Trophoblast cell (in vitro differentiated cells and primary cell): ENCODE measurements around the gene TTC17.

Experiments used
- DNase-seq, 2 donors: peaks; one replicate each; pipeline ENCODE4 v3.0.0-alpha.2; 2016
- H2AFZ ChIP-seq: 2 replicates; pipeline ENCODE4 v1.6.1; 2013; ENCODE audit warnings: low read length, moderate library complexity, mild to moderate bottlenecking; ENCODE audit not compliant: insufficient read depth, poor library complexity
- H2AK5ac ChIP-seq: 2 replicates; pipeline ENCODE4 v1.6.1; 2013; ENCODE audit warnings: mild to moderate bottlenecking, low read length
- H2BK120ac ChIP-seq: 2 replicates; pipeline ENCODE4 v1.6.1; 2013; ENCODE audit warnings: low read length, mild to moderate bottlenecking, moderate library complexity; ENCODE audit not compliant: insufficient read depth, poor library complexity
- H2BK12ac ChIP-seq: 2 replicates; pipeline ENCODE4 v1.6.1; 2013; ENCODE audit warnings: mild to moderate bottlenecking, low read length, moderate library complexity
- H2BK5ac ChIP-seq: 2 replicates; pipeline ENCODE4 v1.6.1; 2013; ENCODE audit warnings: low read length, low read depth, moderate library complexity, mild to moderate bottlenecking; ENCODE audit not compliant: poor library complexity
- H3K14ac ChIP-seq: 2 replicates; pipeline ENCODE4 v1.6.1; 2013; ENCODE audit warnings: mild to moderate bottlenecking, low read length
- H3K18ac ChIP-seq: 2 replicates; pipeline ENCODE4 v1.6.1; 2013; ENCODE audit warnings: mild to moderate bottlenecking, low read length
- H3K23ac ChIP-seq: 2 replicates; pipeline ENCODE4 v1.6.1; 2013; ENCODE audit warnings: low read length
- H3K27ac ChIP-seq: 2 replicates; pipeline ENCODE4 v1.5.1; 2013; ENCODE audit warnings: low read depth, mild to moderate bottlenecking, inconsistent platforms, low read length, moderate library complexity
- H3K27me3 ChIP-seq: 2 replicates; pipeline ENCODE4 v1.6.1; 2013; ENCODE audit warnings: inconsistent platforms, mild to moderate bottlenecking, low read length, moderate library complexity; ENCODE audit not compliant: insufficient read depth
- H3K36me3 ChIP-seq, 2 experiments: 1 replicate in 1 of 2; 2 replicates in 1 of 2; pipeline ENCODE4 v1.6.1; 2013; ENCODE audit warnings: low read length in 2 of 2, mild to moderate bottlenecking in 2 of 2, moderate library complexity in 1 of 2; ENCODE audit not compliant: insufficient read depth in 2 of 2, control insufficient read depth in 1 of 2
- H3K4ac ChIP-seq: 2 replicates; pipeline ENCODE4 v1.6.1; 2013; ENCODE audit warnings: low read depth, mild to moderate bottlenecking, low read length, moderate library complexity
- H3K4me1 ChIP-seq, 2 experiments: 1 replicate in 1 of 2; 2 replicates in 1 of 2; pipeline ENCODE4 v1.6.1; 2013; ENCODE audit warnings: low read length in 2 of 2, mild to moderate bottlenecking in 2 of 2, moderate library complexity in 1 of 2; ENCODE audit not compliant: insufficient read depth in 2 of 2, control insufficient read depth in 1 of 2
- H3K4me2 ChIP-seq: 2 replicates; pipeline ENCODE4 v1.6.1; 2013; ENCODE audit warnings: inconsistent platforms, mild to moderate bottlenecking, low read length, moderate library complexity
- H3K4me3 ChIP-seq: 2 replicates; pipeline ENCODE4 v1.5.1; 2013; ENCODE audit warnings: mild to moderate bottlenecking, low read depth, low read length, inconsistent platforms
- H3K79me1 ChIP-seq: one replicate; pipeline ENCODE4 v1.6.1; 2013; ENCODE audit warnings: low read length
- H3K79me2 ChIP-seq: 2 replicates; pipeline ENCODE4 v1.6.1; 2013; ENCODE audit warnings: low read length, mild to moderate bottlenecking; ENCODE audit not compliant: control insufficient read depth, insufficient read depth, poor library complexity
- H3K9ac ChIP-seq: 2 replicates; pipeline ENCODE4 v1.6.1; 2013; ENCODE audit warnings: mild to moderate bottlenecking, low read length
- H3K9me3 ChIP-seq: 2 replicates; pipeline ENCODE4 v1.6.1; 2013; ENCODE audit warnings: low read depth, mild to moderate bottlenecking, control low read depth, inconsistent platforms, low read length; ENCODE audit not compliant: insufficient read depth
- H4K12ac ChIP-seq: 2 replicates; pipeline ENCODE4 v1.6.1; 2013; ENCODE audit warnings: low read depth, mild to moderate bottlenecking, low read length, moderate library complexity
- H4K8ac ChIP-seq: 2 replicates; pipeline ENCODE4 v1.6.1; 2013; ENCODE audit warnings: low read depth, mild to moderate bottlenecking, low read length, moderate library complexity
- H4K91ac ChIP-seq: one replicate; pipeline ENCODE4 v1.6.1; 2013; ENCODE audit warnings: low read depth, mild to moderate bottlenecking, low read length, moderate library complexity
- WGBS: extraction: QIAGEN DNeasy Blood & Tissue Kit; methylation state at CpG from one replicate; pipeline ENCODE4 v1.1.7; 2013; ENCODE audit warnings: missing lambda C conversion rate; ENCODE audit not compliant: insufficient read length, insufficient coverage; ENCODE audit errors: extremely low coverage; 5-methylcytosine and 5-hydroxymethylcytosine counted together

Gene TTC17

DNA sequence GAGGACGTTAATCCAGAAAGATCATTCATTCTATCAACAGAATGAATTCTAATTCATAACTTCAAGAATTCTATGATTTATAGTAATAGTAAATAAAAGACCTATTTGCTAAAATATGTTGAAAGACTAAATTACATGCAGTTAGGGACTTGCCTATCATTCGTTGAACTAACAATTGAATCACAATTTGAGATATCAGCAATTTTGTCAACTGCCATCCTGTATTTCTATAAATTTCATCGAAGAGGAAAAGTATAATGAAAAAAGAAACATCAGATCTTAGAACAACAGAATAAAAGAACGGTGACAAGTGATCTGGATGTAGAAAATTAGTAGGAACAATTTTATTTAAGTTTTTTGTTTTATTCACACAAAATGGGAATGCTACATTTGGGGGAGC lies 4.4 kb upstream of the TTC17 start:
- H3K9ac ChIP-seq = no peak overlapping the region
- no peak overlapping the region for H3K27ac ChIP-seq
- WGBS = no CpG with 5 or more reads among the region's 4 CpGs
- peaks cover 5% of the 10 kb centered on the region for H3K79me2 ChIP-seq
- H3K4ac ChIP-seq = no peak overlapping the region
- H3K4me3 ChIP-seq = no peak overlapping the region
- no peak overlapping the region for H2AK5ac ChIP-seq
- H3K18ac ChIP-seq = no peak overlapping the region
- H3K4me2 ChIP-seq = no peak overlapping the region
- no peak overlapping the region for H4K12ac ChIP-seq
- H3K36me3 ChIP-seq = no peaks in the 10 kb centered on the region
- DNase-seq = no peak
- peaks cover 8% of the 10 kb centered on the region for H3K79me1 ChIP-seq
- H3K9me3 ChIP-seq = no peaks in the 10 kb centered on the region
- H3K14ac ChIP-seq = no peak overlapping the region
- H3K27me3 ChIP-seq = no peaks in the 10 kb centered on the region
- no peak overlapping the region for H2BK12ac ChIP-seq
- H4K91ac ChIP-seq = no peak overlapping the region
- H4K8ac ChIP-seq = no peak overlapping the region
- H2BK120ac ChIP-seq = no peak overlapping the region
- no peak overlapping the region for H2AFZ ChIP-seq
- H3K4me1 ChIP-seq = peaks cover 0 to 1% of the 10 kb centered on the region in 2 experiments
- H3K23ac ChIP-seq = no peak overlapping the region
- H2BK5ac ChIP-seq = no peak overlapping the region

- Histone ChIP-seq H3K79me1 (peaks cover 8% of the 10 kb centered on the region), H3K4me1 (peaks cover 0 to 1% of the 10 kb centered on the region in 2 experiments), H2BK12ac (no peak overlapping the region), H4K8ac (no peak overlapping the region), H4K12ac (no peak overlapping the region), H3K9me3 (no peaks in the 10 kb centered on the region), H3K4me3 (no peak overlapping the region), H2AFZ (no peak overlapping the region), H3K9ac (no peak overlapping the region), H3K79me2 (peaks cover 7% of the 10 kb centered on the region), H3K27me3 (no peaks in the 10 kb centered on the region), H3K4me2 (no peak overlapping the region), H3K23ac (no peak overlapping the region), H3K4ac (no peak overlapping the region), H3K14ac (no peak overlapping the region), H2BK120ac (no peak overlapping the region), H3K27ac (no peak overlapping the region), H3K18ac (no peak overlapping the region), H2BK5ac (no peak overlapping the region), H3K36me3 (no peaks in the 10 kb centered on the region), H4K91ac (no peak overlapping the region), H2AK5ac (no peak overlapping the region)
- no peak for DNase-seq
Observed at GRCh38 chr11:43356336-43356735, 2.4 kb upstream of the TTC17 start.

GRCh38 chr11:43358279-43358800 lies 380 bp upstream of the TTC17 start:
- Histone ChIP-seq H3K4me1 (peaks cover 0 to 1% of the 10 kb centered on the region in 2 experiments), H3K27ac (no peak overlapping the region), H2BK5ac (no peak overlapping the region), H3K79me2 (peaks cover 7% of the 10 kb centered on the region), H3K79me1 (peaks cover 6% of the 10 kb centered on the region), H4K8ac (peak overlapping the region; percentile 88), H3K4me3 (peak overlapping the region; percentile 62), H3K9ac (no peak overlapping the region), H4K91ac (no peak overlapping the region), H3K4me2 (peak overlapping the region; percentile 98), H3K18ac (no peak overlapping the region), H2BK120ac (no peak overlapping the region), H4K12ac (no peak overlapping the region), H2AK5ac (no peak overlapping the region), H3K4ac (no peak overlapping the region), H2BK12ac (no peak overlapping the region), H3K14ac (no peak overlapping the region), H2AFZ (peak overlapping the region; percentile 99), H3K9me3 (no peaks in the 10 kb centered on the region), H3K27me3 (no peaks in the 10 kb centered on the region), H3K23ac (no peak overlapping the region), H3K36me3 (no peaks in the 10 kb centered on the region)
- peak in 1 of 2 donors; percentile 24 for DNase-seq
- no CpG with 5 or more reads among the region's 16 CpGs for WGBS

DNA sequence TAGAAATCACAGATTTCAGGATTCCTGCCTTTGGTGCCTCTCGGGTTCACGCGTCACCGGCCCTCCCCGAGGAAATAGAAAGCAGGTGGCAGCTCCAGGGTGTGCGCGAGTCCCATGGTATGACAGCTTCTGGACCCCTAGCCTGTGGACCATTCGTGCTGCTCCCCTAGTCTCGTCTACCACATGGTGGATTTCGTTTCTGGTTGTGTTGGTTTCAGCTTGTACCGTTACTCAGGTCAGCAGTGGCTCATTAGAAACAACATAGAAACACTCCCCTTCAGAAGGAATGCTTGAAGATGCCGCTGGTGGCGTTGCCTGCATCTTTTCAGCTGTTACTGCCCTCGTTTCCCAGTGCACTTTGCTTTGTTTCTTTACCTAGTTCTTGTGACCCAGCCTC lies 700 bp downstream of the TTC17 start:
- H2AK5ac ChIP-seq = no peak overlapping the region

More for the DNA sequence above, 700 bp downstream of the TTC17 start:
- Histone ChIP-seq H2BK5ac (no peak overlapping the region), H3K14ac (peak overlapping the region; percentile 98), H3K23ac (no peak overlapping the region), H3K4me2 (peak overlapping the region; percentile 98), H3K9ac (peak overlapping the region; percentile 94), H3K79me2 (peaks cover 7% of the 10 kb centered on the region), H3K9me3 (no peaks in the 10 kb centered on the region), H3K27ac (no peak overlapping the region), H3K18ac (peak overlapping the region; percentile 97), H3K4me1 (peaks cover 0 to 1% of the 10 kb centered on the region in 2 experiments), H2AFZ (peak overlapping the region; percentile 99), H3K4ac (peak overlapping the region; percentile 93), H4K8ac (peak overlapping the region; percentile 100), H3K27me3 (no peaks in the 10 kb centered on the region), H2BK12ac (no peak overlapping the region), H4K91ac (peak overlapping the region; percentile 96), H2BK120ac (peak overlapping the region; percentile 94), H3K36me3 (no peaks in the 10 kb centered on the region), H3K4me3 (peak overlapping the region; percentile 99), H3K79me1 (peaks cover 6% of the 10 kb centered on the region), H4K12ac (peak overlapping the region; percentile 93)
- no CpG with 5 or more reads among the region's 14 CpGs for WGBS
- DNase-seq = peak; percentile 19 to 53
